B cell (primary cell): Measurements from ENCODE around the gene RAE1.

Experiments
- EZH2 ChIP-seq: IDR thresholded peaks from 2 replicates; pipeline ENCODE4 v1.6.1; 2012; ENCODE audit warnings: borderline replicate concordance, low read depth, mild to moderate bottlenecking, moderate library complexity, low read length; ENCODE audit not compliant: insufficient read depth, poor library complexity, severe bottlenecking
- TF ChIP-seq, protein P1 (sequence below): fragments of 200-600 bp; IDR thresholded peaks from one replicate; pipeline ENCODE4 v1.8.0; 2022; ENCODE audit warnings: antibody characterized with exemption, mild to moderate bottlenecking

DNA sequence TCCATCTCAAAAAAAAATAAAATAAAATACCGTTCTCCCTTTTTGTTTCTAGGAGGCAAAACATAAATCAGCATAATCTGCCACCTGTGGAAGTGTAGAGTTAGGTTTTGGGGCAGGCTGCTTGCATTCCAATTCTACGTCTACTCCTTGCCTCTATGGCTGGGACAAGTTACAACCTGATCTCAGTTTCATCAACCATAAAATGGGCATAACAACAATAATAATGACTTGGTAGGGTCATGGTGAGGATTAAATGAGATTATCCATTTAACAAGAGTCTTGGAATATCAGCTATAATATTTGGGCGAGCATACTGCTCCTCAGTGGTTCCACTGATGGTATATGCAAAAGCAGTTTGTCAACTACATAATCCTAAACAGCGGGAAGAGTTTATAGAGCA lies 3.7 kb upstream of the RAE1 start:
- TF ChIP-seq, protein P1, sequence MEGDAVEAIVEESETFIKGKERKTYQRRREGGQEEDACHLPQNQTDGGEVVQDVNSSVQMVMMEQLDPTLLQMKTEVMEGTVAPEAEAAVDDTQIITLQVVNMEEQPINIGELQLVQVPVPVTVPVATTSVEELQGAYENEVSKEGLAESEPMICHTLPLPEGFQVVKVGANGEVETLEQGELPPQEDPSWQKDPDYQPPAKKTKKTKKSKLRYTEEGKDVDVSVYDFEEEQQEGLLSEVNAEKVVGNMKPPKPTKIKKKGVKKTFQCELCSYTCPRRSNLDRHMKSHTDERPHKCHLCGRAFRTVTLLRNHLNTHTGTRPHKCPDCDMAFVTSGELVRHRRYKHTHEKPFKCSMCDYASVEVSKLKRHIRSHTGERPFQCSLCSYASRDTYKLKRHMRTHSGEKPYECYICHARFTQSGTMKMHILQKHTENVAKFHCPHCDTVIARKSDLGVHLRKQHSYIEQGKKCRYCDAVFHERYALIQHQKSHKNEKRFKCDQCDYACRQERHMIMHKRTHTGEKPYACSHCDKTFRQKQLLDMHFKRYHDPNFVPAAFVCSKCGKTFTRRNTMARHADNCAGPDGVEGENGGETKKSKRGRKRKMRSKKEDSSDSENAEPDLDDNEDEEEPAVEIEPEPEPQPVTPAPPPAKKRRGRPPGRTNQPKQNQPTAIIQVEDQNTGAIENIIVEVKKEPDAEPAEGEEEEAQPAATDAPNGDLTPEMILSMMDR: no peak
- no peak for TF ChIP-seq EZH2
